ENCODE results near the gene TMEM135.

Gene TMEM135

DNA sequence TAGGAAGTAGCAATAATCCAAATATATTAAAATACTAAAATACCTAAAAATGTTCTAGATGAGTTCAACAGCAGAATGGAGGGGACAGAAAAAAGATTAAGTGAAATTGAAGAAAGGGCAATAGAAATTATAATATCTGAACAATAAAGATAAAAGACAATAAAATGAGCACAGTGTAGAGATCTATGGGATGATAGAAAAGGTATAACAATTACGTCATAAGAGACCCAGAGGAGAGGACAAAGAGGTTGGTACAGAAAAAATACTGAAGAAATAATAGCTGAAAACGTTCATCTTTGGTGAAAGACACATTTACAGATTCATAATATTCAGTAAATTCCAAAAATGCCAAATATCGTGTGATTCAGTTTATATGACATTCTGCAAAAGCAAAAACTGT is 143.4 kb downstream of the TMEM135 start:
- TF ChIP-seq TCF12 (IDR thresholded peaks at IDR 0.05; ENCODE audit: low read depth) = no peak
- no peak for TF ChIP-seq EGR1 (IDR thresholded peaks at IDR 0.05)
- TF ChIP-seq TEAD4 (IDR thresholded peaks at IDR 0.05) = no peak
- TF ChIP-seq, protein P1, sequence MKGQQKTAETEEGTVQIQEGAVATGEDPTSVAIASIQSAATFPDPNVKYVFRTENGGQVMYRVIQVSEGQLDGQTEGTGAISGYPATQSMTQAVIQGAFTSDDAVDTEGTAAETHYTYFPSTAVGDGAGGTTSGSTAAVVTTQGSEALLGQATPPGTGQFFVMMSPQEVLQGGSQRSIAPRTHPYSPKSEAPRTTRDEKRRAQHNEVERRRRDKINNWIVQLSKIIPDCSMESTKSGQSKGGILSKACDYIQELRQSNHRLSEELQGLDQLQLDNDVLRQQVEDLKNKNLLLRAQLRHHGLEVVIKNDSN (IDR thresholded peaks at IDR 0.05) = no peak
- TF ChIP-seq CREB1 (IDR thresholded peaks at IDR 0.05; ENCODE audit: low read depth) = no peak
- TF ChIP-seq RAD21 (IDR thresholded peaks at IDR 0.05; ENCODE audit: low read depth) = no peak

DNA sequence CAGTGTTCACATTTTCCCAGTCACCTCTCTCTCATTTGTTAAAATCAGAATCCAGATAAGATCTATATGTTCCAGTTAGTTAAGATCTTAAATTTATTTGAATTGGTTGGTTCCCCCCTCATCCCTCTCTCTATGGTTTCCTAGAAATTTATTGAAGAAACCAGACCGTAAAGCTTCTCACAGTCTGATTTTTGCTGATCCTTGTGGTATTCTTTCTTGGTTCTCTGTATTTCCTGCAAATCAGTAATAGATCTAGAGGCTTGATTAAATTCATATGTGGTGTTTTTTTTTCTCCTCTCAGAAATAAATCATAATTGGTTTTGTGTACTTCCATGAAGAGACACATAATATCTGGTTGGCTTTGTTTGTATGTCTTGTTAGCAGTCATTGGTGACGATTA is 147.5 kb downstream of the TMEM135 start:
- TF ChIP-seq CEBPB (IDR thresholded peaks at IDR 0.05) = no peak
- TF ChIP-seq TAF1 (IDR thresholded peaks at IDR 0.05; ENCODE audit: low read depth) = no peak
- TF ChIP-seq, protein P2, sequence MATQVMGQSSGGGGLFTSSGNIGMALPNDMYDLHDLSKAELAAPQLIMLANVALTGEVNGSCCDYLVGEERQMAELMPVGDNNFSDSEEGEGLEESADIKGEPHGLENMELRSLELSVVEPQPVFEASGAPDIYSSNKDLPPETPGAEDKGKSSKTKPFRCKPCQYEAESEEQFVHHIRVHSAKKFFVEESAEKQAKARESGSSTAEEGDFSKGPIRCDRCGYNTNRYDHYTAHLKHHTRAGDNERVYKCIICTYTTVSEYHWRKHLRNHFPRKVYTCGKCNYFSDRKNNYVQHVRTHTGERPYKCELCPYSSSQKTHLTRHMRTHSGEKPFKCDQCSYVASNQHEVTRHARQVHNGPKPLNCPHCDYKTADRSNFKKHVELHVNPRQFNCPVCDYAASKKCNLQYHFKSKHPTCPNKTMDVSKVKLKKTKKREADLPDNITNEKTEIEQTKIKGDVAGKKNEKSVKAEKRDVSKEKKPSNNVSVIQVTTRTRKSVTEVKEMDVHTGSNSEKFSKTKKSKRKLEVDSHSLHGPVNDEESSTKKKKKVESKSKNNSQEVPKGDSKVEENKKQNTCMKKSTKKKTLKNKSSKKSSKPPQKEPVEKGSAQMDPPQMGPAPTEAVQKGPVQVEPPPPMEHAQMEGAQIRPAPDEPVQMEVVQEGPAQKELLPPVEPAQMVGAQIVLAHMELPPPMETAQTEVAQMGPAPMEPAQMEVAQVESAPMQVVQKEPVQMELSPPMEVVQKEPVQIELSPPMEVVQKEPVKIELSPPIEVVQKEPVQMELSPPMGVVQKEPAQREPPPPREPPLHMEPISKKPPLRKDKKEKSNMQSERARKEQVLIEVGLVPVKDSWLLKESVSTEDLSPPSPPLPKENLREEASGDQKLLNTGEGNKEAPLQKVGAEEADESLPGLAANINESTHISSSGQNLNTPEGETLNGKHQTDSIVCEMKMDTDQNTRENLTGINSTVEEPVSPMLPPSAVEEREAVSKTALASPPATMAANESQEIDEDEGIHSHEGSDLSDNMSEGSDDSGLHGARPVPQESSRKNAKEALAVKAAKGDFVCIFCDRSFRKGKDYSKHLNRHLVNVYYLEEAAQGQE (IDR thresholded peaks at IDR 0.05; ENCODE audit: low read depth) = no peak
- TF ChIP-seq EP300 (IDR thresholded peaks at IDR 0.05; ENCODE audit: borderline replicate concordance) = no peak
- no peak for TF ChIP-seq FOXM1 (IDR thresholded peaks at IDR 0.05; ENCODE audit: borderline replicate concordance, low read depth)
- no peak for TF ChIP-seq ZBTB7A (IDR thresholded peaks at IDR 0.05; ENCODE audit: low read depth)
- TF ChIP-seq, protein P3, sequence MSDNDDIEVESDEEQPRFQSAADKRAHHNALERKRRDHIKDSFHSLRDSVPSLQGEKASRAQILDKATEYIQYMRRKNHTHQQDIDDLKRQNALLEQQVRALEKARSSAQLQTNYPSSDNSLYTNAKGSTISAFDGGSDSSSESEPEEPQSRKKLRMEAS (IDR thresholded peaks at IDR 0.05) = no peak
- no peak for TF ChIP-seq YY1 (IDR thresholded peaks at IDR 0.05; ENCODE audit: low read depth)
- no peak for TF ChIP-seq TEAD4 (IDR thresholded peaks at IDR 0.05)
- TF ChIP-seq, protein P1 (IDR thresholded peaks at IDR 0.05) = no peak
- TF ChIP-seq TCF12 (IDR thresholded peaks at IDR 0.05; ENCODE audit: low read depth) = no peak
- no peak for TF ChIP-seq CREB1 (IDR thresholded peaks at IDR 0.05; ENCODE audit: low read depth)
- no peak for TF ChIP-seq RAD21 (IDR thresholded peaks at IDR 0.05; ENCODE audit: low read depth)
- TF ChIP-seq EGR1 (IDR thresholded peaks at IDR 0.05) = no peak
- TF ChIP-seq NFIC (IDR thresholded peaks at IDR 0.05) = no peak

DNA sequence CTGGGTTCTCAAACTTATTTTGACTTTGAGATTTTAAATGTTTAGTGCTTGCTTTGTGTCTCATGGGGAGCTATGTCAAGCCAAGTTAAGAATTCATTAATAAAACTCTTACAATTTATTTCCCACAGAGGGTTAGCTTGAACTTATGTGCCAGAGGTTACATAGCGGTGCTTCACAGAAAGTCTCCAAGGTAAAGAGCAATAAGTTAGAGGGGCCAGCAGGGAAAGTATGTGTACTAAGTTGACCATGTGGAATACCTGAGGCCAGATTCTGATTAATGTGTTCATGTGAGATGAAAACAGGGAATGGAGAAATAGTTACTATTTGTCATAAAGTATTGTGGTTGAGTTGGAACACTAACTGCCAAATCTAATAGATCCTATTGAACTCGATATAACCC is 149.3 kb downstream of the TMEM135 start:
- TF ChIP-seq ZBTB7A (IDR thresholded peaks at IDR 0.05; ENCODE audit: low read depth) (no peak), NFIC (IDR thresholded peaks at IDR 0.05) (no peak), YY1 (IDR thresholded peaks at IDR 0.05; ENCODE audit: low read depth) (no peak), RAD21 (IDR thresholded peaks at IDR 0.05; ENCODE audit: low read depth) (no peak), EGR1 (IDR thresholded peaks at IDR 0.05) (no peak), CEBPB (IDR thresholded peaks at IDR 0.05) (no peak), TCF12 (IDR thresholded peaks at IDR 0.05; ENCODE audit: low read depth) (no peak), FOXM1 (IDR thresholded peaks at IDR 0.05; ENCODE audit: borderline replicate concordance, low read depth) (no peak), CREB1 (IDR thresholded peaks at IDR 0.05; ENCODE audit: low read depth) (no peak)
- TF ChIP-seq, protein P3 (IDR thresholded peaks at IDR 0.05) = no peak
- TF ChIP-seq, protein P2 (IDR thresholded peaks at IDR 0.05; ENCODE audit: low read depth) = no peak
- TF ChIP-seq, protein P1 (IDR thresholded peaks at IDR 0.05) = no peak

DNA sequence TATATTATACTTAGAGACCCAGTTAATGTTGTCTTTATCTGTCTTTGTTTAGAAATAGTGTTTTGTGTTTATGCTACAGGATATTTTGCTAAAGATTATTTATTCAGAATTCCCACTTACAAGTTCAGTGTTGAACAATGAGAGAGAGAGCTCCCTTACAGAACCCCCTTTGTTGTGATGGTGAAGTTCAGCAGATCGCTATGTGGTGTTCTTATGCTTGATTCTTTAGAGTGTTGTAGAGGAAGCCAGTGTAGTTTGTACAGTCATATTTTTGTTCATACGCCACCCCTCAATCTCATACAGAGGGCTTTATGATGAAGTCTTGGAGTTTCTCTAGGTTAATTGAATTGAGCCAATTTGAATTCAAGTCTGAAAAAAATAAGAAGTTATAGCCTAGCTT is 150.2 kb downstream of the TMEM135 start:
- TF ChIP-seq FOXM1 (IDR thresholded peaks at IDR 0.05; ENCODE audit: borderline replicate concordance, low read depth) = no peak
- TF ChIP-seq TCF12 (IDR thresholded peaks at IDR 0.05; ENCODE audit: low read depth) = no peak
- no peak for TF ChIP-seq TEAD4 (IDR thresholded peaks at IDR 0.05)
- no peak for TF ChIP-seq EGR1 (IDR thresholded peaks at IDR 0.05)
- no peak for TF ChIP-seq YY1 (IDR thresholded peaks at IDR 0.05; ENCODE audit: low read depth)
- TF ChIP-seq, protein P2 (IDR thresholded peaks at IDR 0.05; ENCODE audit: low read depth) = no peak
- TF ChIP-seq CEBPB (IDR thresholded peaks at IDR 0.05) = no peak
- TF ChIP-seq, protein P3 (IDR thresholded peaks at IDR 0.05) = no peak
- TF ChIP-seq TAF1 (IDR thresholded peaks at IDR 0.05; ENCODE audit: low read depth) = no peak
